ENCODE results near the gene MED10.
A peak's percentile ranks its signal among the peaks of the same experiment; 100 is the strongest.

Gene MED10

GRCh38 chr5:6377905-6378765 is at the start of gene MED10:
Gene MED10, minus strand, starts transcription at chr5:6378547. Its CDS starts 64 bp downstream, at chr5:6378483.
- DNase-seq = peak; percentile 12 to 92 (median 78)

GRCh38 chr5:6427694-6428093 is 49.3 kb upstream of the MED10 start:
- no peak for DNase-seq

- no peak for DNase-seq
These were observed 46.4 kb upstream of the MED10 start for GRCh38 chr5:6424700-6425099.

DNA sequence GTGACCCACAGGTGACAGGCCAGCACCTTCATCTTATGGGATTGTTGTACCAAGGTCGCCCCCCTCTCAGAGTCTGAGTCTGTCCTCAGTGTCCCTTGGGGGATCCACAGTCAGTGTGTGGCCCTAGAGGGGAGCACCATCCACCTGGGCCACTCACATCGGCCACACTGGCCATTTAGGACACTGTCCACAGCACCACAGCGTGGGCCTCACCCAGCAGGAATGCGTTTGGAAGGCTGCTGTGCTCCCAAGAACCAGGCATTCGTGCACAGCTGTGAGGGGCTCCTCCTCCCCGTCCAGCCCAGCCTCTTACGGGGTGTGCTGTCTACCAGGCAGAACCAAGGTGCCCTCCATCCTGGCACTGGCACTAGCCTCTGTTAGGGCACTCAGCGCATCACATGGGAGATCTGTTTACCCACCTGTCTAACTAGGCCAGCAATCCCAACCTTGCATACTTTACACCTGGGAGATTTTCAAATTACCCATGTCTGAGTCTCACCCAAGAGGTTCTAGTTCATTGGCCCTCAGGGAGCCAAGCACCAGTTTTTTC is 45.8 kb upstream of the MED10 start:
- DNase-seq = no peak

DNA sequence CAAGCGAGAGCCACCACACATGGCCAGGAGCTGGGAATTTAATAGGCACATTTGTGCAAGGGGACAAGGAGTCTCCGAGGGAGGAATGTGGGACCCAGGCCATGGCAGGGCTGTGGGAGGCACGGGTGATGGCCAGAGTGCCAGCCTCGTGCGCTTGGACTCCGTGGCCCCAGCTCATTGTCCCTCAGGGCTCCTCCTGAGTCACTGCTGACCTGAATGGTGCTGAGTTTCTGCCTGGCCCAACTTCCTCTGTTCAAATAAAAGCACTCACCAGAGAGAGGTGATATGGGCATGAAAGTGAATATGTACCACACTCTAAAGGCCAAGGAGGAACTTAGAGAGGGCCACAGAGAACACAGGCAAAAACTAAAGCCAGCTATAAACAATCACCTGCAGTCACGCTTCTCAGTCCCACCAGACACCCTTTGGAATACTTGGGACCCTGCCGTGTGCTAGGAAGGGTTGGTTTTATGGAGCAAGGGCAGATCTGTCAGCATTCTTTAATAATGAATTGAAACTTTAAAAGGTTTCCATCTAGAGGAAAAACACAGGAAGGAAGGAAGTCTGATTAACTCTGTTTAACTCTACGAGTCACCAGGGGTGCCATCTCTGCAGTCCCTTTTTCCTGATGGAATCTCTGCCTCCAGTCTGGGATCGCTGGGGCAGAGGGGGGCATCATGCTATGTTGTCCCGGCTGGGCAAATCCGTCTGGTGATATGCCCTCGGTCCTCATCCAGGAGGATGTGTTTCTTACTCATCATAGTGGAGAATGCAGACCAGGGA is 45.2 kb upstream of the MED10 start:
- no peak for DNase-seq

DNA sequence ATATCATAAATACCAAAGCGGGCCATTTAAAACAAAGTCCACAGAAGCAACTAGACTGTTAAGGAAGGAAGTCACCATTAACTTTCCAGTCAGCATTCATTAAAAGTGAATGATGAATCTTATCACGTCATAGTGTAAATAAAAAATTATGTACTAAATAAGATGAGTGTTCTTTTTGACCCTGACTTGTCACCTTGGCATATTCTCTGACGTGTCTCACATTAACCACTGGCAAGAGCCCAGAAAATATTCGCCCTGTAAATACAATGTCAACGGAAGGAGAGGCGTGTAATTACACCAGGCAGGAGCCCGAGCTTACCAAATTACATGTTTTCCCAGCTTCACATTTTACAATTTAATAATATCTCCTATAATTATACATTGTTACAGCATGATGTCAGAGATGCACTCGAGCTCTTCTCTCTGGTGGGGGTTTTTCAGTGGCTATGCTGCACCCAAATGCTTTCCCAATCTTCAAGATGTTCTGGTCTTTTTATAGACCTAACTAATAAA is 41.0 kb upstream of the MED10 start:
- DNase-seq = no peak

DNA sequence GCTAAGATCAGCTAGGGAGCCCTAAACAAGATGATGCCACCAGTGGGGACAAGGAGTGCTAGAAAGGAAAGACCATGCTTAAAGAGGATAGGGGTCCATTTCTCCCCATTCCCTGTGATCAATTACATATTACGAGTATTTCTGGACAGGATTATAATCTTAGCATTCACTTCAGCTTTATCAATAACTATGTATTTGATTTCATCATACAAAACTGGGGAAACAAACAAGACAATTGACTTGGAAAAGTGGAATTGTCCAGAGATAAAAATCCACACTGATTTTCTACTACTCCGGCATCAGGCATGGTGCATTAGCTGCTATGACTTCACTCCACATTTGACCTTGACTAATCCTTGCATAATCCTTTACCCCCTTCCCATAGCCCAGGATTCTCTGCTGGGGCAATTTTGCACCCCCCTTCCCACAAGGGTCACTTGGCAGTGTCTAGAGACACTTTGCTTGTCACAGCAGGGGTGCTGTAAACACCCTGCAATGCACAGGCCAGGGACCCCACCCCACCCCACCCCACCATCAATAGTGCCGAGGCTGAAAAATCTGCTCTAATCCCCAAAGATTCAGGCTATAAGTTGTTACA is 40.4 kb upstream of the MED10 start:
- no peak for DNase-seq

DNA sequence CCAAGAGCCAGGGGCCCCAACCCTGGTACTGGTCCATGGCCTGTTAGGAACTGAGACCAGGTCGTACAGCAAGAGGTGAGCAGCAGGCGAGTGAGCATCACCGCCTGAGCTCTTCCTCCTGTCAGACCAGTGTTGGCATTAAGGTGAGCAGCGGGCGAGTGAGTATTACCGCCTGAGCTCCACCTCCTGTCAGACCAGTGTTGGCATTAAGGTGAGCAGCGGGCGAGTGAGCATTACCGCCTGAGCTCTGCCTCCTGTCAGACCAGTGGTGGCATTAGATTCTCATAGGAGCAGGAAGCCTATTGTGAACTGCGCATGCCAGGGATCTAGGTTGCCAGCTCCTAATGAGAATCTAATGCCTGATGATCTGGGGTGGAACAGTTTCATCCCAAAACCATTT is 39.3 kb upstream of the MED10 start:
- no peak for DNase-seq

GRCh38 chr5:6412811-6413210 is 34.5 kb upstream of the MED10 start:
- no peak for DNase-seq

DNA sequence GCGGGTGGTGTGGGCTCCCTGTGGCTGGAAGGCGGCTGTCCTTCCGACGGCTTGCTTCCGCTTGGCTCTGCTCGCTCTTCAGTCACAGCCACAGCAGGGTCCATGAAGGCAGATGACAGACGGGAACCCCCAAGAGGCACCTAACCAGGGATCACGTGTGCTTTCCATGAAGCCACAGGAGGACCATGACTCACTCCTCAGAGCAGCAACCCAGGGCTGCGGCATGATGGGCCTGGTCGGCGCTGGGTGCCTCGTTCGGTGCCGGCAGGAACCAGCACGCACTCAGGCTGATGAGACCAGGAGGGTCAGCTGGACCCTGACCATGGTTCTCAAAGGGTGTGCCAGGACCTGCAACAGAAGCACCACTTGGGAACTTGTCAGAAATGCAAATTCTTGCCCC is 32.8 kb upstream of the MED10 start:
- DNase-seq = no peak

DNA sequence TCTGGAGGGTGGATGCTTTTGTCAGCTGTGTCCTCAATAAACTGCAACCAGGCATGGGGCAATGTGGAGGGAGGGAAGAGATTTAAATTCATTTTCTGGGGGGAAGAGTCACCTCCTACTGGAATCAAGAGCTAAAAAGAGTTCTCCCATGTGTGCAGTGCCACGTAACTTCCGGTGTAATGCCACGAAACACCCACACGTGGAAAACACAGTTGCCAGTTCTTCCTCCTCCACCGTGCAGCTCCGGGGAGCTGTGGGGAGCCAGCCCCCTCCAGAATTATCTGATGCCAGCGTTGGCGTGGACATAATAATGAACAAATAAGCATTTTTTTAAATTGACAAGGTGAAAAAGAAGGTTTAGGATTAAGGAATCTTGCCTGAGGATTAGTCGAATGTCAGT is 32.1 kb upstream of the MED10 start:
- DNase-seq = peak in 1 of 51 donors; percentile 29

GRCh38 chr5:6408627-6409446 is 30.5 kb upstream of the MED10 start:
- DNase-seq = no peak

DNA sequence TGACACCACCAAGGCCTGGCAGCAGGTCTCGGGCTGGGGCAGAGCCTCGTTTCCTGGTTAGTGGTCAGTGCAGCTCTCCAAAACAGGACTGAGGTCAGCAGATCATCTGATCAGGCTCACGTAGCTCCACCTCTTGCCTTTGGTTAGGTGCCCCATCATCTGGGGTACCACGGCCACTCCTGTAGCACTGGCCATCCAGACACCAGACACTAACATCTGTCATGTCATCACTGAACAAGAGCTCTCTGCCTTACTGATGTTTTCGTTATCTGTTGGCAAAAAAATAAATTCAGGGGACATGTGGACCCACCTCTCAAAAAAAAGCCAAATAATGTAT is 29.9 kb upstream of the MED10 start:
- no peak for DNase-seq

GRCh38 chr5:6407558-6408259 is 29.4 kb upstream of the MED10 start:
- no peak for DNase-seq

GRCh38 chr5:6405591-6405990 is 27.2 kb upstream of the MED10 start:
- DNase-seq = no peak

GRCh38 chr5:6404129-6404528 is 25.8 kb upstream of the MED10 start:
- DNase-seq = no peak

DNA sequence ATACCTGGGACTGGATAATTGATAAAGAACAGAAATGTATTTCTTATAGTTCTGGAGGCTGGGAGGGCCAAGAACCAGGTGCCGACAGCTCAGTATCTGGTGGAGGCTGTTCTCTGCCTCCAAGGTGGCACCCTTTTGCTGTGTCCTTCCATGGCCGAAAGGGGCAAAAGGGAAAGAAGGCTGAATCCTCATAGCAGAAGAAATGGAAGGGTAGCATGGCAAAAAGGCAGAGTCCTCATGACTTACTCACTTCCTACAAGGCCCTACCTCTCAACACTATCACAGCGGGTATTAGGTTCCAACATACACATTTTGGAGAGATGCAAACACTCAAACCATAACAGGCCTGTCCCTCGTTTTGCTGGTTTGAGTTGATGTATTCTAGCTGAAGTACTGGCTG is 25.1 kb upstream of the MED10 start:
- no peak for DNase-seq

DNA sequence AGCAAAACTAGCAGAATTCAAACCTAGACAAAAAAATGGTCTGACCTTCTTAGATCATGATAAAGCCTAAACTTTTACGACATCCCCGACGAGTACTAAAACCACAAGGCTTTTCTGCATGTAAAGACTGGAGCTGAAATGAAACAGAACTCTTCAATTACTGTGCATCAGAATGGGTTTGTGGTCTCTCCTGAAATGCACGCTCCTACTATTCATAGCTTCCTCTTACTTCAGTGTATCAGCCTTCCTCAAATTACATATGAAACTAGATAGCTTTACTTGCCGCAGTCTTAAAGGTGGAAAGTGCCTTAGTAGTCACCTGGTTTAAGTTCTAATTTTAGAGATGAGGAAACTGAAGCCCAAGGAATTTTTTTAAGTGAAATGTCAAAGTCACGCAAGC is 24.6 kb upstream of the MED10 start:
- no peak for DNase-seq

DNA sequence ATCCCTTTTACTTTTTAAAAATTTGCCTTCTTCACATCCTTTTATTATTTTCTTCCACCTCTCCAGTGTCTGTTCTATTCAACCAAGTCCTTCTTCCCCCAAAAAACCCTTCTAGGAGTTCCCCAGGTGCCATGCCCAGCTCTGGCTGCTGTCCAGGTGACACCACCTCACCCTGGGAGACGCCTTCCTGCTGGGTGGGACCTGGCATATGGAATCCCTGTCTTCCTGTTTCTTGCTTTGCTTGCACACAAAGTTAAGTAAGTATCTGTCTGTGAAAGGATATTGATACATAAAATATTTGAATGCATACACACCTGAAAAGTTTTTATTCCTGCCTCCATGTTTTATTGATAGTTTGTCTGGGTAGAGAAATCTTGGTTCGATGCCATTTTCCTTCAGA is 23.1 kb upstream of the MED10 start:
- DNase-seq = no peak

Measured in hypothalamus (tissue), 51 donors.